ENCODE results near the gene KIF6.
"Not testable (repeated sequence)": the region's sequence is repeated elsewhere in the genome, so short reads cannot be mapped to it uniquely, and the experiment has no call there.

The KIF6 gene

DNA sequence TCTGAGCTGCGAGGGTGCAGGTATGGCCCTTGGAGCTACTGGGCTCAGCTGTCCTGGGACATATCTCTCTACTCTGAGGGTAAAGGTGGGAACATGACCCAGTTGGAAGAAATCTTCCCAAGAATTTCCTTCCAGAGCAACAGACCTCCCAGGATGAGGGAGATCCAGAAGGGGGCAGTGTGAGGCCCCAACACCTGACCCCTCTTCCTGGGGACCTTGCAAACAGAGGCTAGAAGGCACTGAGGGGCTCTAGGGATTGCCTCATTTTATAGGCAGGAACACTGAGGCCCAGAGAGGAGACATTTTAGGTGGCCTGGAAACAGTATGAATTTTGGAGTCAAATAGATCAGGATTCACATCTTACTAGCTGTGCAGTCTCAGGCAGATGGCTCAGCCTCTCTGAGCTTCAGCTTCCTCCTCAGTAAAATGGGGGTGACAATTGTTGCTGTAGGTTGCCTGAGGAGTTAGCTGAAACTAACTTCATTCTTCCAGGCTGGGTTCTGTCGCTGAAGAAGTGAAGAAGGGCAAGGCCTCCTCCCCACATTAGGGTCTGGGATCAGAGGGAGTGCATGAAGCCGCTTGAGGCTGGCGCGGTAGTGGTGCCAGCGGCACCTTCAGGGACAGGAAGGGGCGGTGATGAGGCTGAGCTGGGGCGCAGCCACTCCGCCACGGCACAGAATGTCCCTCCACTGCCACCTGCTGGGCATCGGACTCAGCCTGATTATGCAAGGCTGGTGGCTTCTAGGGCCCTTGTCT lies 422.4 kb downstream of the KIF6 start:
- DNase-seq: peak; percentile 81

DNA sequence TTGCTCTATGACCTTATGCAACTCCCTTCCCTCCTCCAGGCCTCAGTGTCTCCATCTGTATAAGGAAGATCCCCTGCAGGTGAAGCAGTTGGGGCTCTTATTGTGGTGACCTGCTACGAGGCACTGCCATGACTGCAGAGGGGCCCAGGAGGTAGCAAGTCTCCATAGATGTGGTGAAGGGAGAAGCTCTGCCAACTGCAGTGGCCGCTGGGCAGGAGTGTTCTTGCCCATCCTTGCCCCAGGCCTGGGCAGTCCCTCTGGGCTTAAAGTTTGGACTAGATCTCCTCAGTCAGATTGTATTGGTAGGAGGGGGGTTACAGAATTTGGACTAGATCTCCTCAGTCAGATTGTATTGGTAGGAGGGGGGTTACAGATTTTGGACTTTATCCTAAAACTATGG lies 423.2 kb downstream of the KIF6 start:
- no peak for DNase-seq

DNA sequence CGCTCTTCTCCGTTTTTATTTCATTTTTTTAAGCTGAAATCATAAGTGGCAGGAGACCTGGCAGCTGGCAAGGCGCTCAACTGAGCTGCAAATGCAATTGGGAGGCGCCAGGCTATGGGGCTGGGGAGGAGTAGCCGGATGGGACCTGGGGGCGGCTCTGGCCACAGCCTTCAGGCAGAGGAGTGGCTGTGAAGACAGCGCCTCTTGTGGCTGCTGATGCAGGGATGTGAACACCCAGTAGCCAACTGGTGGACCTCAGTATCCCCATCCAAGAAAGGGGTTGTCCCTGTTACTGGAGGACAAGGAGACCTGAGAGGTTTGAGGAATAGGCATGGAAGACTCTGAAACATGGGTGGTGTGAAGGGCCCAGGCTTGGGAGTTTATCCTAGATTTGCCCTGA lies 423.6 kb downstream of the KIF6 start:
- no peak for DNase-seq

DNA sequence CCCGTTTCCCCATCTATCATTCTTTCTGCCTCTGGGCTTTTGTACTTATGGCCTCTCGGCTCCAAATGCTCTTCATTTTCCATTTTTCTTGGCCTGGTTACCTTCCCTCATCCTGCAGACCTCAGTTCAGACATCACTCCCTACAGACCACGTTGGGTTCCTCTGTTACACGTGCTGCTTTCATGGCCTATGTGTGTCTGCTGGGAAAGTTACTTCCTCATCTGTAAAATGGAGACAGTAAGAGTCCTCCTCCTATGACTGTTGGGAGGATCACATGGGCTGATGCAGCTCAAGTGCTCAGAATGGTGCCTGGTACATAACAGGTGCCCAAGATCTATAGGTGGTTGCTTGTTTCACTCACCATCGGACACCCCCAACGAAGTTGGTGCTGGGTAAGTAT lies 424.5 kb downstream of the KIF6 start:
- no peak for DNase-seq

DNA sequence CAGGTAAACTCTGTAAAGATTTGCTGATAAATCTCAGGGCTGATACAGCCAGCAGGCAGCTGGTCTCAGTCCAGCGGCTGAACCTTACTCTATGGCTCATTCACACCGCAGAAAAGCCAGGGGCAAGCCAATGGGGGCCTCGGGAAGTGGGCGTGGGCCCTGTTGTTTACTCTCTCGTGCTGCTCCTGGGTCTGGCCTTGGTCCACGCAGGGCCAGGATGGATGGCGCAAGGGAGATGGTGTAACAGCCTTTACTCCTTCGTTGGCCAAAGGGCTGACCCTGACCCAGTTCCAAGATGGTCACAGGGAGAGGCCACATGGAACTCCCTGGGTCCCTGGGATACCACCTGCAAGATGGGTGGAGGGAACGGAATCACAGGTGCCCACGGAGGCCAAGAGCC lies 427.1 kb downstream of the KIF6 start:
- DNase-seq: no peak

DNA sequence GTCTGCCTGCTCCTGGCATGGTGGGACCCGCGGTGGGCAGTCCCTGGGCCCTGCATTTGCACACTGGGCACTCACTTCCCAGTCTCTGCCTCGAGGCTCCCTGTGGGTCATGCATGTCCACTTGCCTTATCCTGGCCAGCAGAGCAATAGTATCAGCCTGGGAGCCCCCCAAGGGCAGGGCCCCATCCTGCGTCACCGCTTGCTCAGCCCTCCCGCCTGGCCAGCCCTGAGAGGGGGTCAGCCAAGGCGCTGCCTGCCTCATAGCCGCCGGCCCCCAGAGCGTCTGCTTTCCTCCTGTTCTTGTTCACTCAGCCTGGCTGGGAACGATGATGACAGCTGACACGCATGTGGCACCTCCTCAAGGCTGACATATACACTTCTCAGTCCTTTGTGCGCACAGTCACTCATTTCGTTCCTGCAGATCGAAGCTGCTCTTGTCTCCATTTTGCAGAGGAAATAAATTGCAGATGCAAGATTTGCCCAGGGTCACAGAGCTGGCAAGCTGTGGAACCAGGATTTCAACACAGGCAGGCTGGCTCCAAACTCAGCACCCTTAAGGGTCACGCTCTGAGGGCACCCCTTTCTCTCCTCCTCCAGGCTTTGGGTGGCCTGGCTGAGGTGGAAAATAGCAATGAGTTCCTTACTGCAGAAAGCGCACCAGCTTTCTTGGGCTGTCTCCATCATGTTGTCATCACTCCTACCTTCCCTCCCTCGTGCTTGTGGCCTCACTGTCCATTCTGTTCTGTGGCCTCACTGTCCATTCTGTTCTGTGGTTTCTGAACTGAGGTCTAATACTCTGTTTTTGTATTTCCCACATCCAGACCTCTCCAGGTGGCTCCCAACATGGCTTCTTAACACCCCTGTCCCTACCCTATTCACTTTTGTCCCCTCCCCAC lies 428.2 kb downstream of the KIF6 start:
- DNase-seq: no peak

DNA sequence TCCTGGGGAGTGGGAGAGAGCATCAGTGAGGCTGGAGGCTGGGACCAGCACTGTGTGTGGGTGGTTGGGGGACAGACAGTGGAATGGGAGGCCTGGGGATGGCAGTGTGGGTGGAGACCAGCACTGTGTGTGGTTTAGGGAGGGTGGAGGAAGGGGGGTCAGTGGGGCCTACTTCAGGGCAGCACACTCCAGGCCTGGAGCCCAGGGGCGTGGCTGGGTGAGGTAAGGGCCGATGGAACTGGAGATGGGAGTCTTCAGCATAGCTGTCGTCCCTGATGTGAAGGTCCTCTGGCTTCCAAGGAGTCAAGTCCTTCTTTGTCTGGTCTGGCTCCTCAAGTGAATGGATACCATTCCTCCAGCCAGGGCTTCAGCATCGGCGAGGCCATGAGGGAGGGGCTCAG lies 429.6 kb downstream of the KIF6 start:
- no peak for DNase-seq

DNA sequence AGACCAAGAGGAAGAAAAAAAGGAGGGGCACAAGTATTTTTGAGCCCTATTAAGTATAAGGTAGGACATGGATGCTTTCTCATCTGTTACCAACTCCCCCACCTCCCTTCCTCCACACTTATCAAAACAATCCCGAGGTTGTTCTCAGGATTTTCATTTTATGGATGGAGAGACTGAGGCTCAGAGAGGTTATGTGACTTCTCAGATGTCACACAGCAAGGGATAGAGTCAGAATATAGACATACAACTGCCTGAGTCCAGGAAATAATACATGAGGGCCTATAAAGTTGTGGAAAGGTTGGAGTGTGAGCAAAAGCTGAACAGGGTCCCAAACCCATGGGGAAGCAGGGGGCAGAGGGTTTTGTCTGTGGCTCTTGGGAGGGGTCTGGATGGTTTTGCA lies 430.3 kb downstream of the KIF6 start:
- no peak for DNase-seq

DNA sequence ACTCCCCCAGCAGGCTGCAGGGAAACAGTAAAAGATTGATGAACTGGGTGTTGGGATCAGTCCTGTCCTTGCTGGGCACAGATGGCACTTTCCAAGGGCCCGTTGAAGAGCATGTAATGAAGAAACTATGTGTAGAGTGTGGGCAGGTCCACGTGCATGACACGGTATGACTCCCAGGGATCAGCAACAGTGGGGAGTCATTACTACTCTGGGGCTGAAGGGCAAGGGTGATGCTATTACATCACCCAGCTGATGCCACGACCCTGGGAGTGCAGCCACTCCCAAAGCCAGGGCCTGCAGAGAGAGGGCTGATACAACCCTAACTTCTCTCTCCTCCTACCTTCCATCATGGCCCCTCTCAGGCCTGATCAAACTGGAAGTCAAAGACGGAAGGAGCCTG lies 431.1 kb downstream of the KIF6 start:
- no peak for DNase-seq

DNA sequence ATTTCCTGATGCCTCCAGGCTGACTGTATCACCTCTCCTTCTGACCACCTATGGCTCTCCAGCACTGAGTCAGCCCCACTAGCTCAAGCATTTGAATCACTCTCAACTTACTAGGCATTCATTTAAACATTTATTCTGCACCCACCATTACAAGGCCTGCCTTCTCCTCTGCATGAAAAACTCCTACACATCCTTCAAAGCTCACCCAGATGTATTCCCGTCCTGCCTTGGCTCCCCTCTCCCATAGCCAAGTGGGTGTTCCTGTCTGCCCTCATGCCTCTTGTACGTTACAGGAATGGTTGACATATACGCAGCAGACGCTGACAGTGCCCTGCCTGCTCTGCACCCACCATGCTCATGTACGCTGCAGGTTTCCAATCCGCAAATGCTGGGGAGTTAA lies 432.6 kb downstream of the KIF6 start:
- no peak for DNase-seq

DNA sequence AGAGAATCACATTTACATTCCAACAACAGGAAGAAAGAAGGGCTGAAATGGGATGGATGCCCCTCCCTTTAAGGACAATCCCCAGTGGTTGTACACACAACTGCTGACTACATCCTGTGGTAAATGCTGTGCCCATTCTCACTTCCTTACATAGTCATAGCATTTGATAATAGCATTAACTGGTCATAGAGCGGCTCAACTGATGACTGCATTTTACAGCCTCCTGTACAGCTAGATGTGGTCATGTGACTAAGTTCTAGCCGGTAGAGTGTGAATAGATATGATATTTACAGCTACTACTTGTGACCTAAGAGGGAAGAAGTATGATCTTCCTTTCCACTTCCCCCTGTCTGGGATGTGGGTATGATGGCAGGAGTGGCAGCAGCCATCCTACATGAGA lies 435.7 kb downstream of the KIF6 start:
- DNase-seq: no peak

DNA sequence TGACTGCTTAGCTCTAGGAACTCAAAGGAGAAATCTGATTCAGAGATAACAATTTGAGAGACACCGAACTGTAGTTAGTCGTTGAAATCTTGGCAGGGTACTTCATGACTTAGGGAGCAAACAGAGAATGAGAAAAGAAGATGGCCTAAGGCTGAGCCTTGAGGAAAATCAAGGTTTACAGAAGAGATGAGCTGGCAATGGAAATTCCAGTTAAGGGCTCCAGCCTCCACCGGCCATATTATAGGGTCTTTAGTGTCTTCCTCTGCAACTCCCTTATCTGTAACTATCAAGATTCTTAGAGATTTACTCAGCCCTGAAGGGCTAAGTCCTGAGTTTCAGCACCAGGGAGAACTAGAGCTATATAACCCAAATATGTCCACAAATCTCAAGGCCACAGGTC lies 437.6 kb downstream of the KIF6 start:
- no peak for DNase-seq

DNA sequence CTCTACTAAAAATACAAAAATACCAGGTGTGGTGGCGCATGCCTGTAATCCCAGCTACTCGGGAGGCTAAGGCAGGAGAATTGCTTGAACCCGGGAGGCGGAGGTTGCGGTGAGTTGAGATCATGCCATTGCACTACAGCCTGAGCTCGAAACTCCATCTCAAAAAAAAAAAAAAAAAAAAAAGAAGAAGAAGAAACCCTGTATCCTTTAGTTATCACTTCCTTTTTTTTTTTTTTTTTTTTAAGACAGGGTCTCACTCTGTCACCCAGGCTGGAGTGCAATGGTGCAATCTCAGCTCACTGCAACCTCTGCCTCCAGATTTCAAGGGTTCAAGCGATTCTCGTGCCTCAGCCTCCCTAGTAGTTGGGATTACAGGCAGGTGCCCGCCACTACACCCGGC lies 438.6 kb downstream of the KIF6 start:
- DNase-seq: not testable (repeated sequence)

DNA sequence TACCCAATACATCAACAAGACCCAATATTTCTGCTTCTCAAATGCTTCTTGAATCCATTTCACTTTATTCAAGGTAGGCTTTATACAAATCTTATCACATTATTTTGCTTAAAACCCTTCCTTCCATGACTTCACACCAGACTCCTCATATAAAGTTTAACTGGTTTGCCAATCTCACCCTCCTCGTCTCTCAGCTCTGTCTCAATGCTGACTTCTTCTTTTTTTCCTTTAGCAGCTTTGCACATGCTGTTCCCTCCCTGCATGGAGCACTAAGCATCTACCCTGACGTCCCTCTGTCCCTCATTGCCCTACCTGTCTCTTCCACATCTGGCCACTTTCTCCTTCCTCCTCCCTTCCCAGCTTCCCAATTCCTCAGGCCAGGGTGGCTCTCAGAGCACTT lies 442.4 kb downstream of the KIF6 start:
- DNase-seq: no peak

DNA sequence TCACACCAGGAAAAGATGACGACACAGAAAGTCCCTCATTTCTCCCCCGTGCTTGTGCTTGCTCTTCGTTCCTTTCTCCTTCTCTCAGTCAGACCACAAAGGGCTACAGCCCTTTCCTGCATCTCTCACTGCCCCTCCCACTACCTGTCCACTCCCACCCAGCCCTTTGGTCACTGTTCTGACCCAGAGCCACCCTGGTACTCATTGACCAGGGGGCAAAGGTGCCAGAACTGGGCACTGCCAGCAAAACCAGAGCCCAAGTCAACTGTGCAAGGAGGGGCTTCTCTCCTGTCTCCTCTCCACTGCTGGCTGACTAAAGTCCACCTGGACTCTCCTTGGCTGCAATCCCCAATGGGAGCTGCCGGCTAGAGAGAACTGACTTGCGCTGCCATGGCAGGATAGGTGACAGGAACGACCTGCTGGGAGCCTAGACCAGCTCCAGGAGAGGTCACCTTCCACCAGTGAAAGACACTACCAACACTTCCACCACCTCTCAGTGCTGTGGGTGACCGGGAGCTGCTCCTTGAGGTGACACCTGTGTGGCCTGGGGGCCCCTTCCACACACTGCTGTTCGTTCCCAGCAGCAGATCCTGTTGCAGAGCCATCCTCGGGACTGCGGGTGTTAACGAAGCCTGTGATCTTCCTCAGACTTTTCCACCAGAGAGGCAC lies 443.8 kb downstream of the KIF6 start:
- no peak for DNase-seq

DNA sequence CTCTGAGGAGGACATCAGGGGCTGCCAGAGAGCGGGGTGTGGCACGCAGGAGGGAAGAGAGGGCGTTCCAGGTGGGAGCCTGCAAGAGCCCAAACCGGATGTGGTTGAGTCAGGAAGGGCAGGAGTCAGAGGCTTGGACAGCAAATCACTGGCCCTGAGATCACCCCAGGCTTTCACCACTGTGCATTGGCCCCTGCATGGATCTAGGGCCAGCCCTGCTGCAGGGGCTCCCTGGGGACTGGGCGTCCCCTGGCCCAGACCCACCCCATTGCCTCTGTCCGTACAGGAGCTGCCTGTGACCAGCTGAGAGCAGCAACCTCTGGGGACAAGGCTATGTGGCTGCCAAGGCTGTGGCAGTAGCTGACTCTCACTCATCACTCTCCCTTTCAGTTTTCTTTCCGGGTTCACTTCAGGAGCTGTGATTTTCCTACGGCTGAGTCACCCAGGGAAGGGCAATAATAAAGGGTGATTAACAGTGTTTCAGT lies 444.9 kb downstream of the KIF6 start:
- DNase-seq: no peak

Measured in CD4-positive, alpha-beta T cell treated with Interleukin-21 for 1 hour (primary cell).